Nephron progenitor cell (in vitro differentiated cells): ENCODE measurements around the gene C1QTNF8.

ENCODE experiments used
- DNase-seq: peaks from one replicate; pipeline ENCODE4 v3.0.0; 2021
- H3K27ac Mint-ChIP-seq: 2 replicates; pipeline ENCODE4 v1.8.0; 2021; ENCODE audit warnings: mild to moderate bottlenecking, moderate library complexity, mixed read lengths
- H3K27me3 Mint-ChIP-seq: 2 replicates; pipeline ENCODE4 v1.8.0; 2021; ENCODE audit warnings: mild to moderate bottlenecking, low read depth, mixed read lengths; ENCODE audit not compliant: poor library complexity
- H3K36me3 Mint-ChIP-seq: 2 replicates; pipeline ENCODE4 v1.8.0; 2021; ENCODE audit warnings: low read depth, mixed read lengths
- H3K4me1 Mint-ChIP-seq: 2 replicates; pipeline ENCODE4 v1.8.0; 2021; ENCODE audit warnings: mixed read lengths
- H3K4me3 Mint-ChIP-seq: 2 replicates; pipeline ENCODE4 v1.8.0; 2021; ENCODE audit warnings: mild to moderate bottlenecking, moderate library complexity, mixed read lengths
- H3K9me3 Mint-ChIP-seq: 2 replicates; pipeline ENCODE4 v1.8.0; 2021; ENCODE audit warnings: mild to moderate bottlenecking, moderate library complexity, mixed read lengths
- CTCF ChIP-seq: fragments of 200-600 bp; sonication (generic); IDR thresholded peaks from 2 replicates; pipeline ENCODE4 v1.5.0; 2021; ENCODE audit warnings: antibody characterized with exemption

Gene C1QTNF8

GRCh38 chr16:1126044-1126443 is 30.0 kb upstream of the C1QTNF8 start:
- DNase-seq: no peak
- Mint-ChIP-seq H3K36me3 (no peaks in the 10 kb centered on the region), H3K9me3 (no peaks in the 10 kb centered on the region), H3K4me1 (peaks cover 20% of the 10 kb centered on the region), H3K4me3 (peak overlapping the region; percentile 23), H3K27ac (no peak overlapping the region), H3K27me3 (no peaks in the 10 kb centered on the region)
- no peak for TF ChIP-seq CTCF

- Mint-ChIP-seq H3K4me3 (no peak overlapping the region), H3K9me3 (no peaks in the 10 kb centered on the region), H3K4me1 (peaks cover 20% of the 10 kb centered on the region), H3K27me3 (no peaks in the 10 kb centered on the region), H3K27ac (no peak overlapping the region), H3K36me3 (no peaks in the 10 kb centered on the region)
- DNase-seq: peak; percentile 71
- TF ChIP-seq CTCF: no peak
Observed at GRCh38 chr16:1125471-1125870, 29.4 kb upstream of the C1QTNF8 start.

GRCh38 chr16:1124795-1125194 is 28.8 kb upstream of the C1QTNF8 start:
- no peaks in the 10 kb centered on the region for H3K9me3 Mint-ChIP-seq
- no peak overlapping the region for H3K4me3 Mint-ChIP-seq
- H3K36me3 Mint-ChIP-seq: no peaks in the 10 kb centered on the region
- peaks cover 20% of the 10 kb centered on the region for H3K4me1 Mint-ChIP-seq
- TF ChIP-seq CTCF: no peak
- H3K27ac Mint-ChIP-seq: no peak overlapping the region
- no peaks in the 10 kb centered on the region for H3K27me3 Mint-ChIP-seq
- DNase-seq: no peak

- Mint-ChIP-seq H3K27ac (no peak overlapping the region), H3K4me3 (no peak overlapping the region), H3K4me1 (peaks cover 22% of the 10 kb centered on the region), H3K9me3 (no peaks in the 10 kb centered on the region), H3K27me3 (no peaks in the 10 kb centered on the region), H3K36me3 (no peaks in the 10 kb centered on the region)
- no peak for DNase-seq
- TF ChIP-seq CTCF: no peak
Observed at GRCh38 chr16:1124291-1124690, 28.2 kb upstream of the C1QTNF8 start.

- no peak for DNase-seq
- Mint-ChIP-seq H3K4me1 (peaks cover 24% of the 10 kb centered on the region), H3K27me3 (no peaks in the 10 kb centered on the region), H3K36me3 (no peaks in the 10 kb centered on the region), H3K27ac (no peak overlapping the region), H3K4me3 (no peak overlapping the region), H3K9me3 (no peaks in the 10 kb centered on the region)
- no peak for TF ChIP-seq CTCF
Observed at GRCh38 chr16:1123525-1124230, 27.6 kb upstream of the C1QTNF8 start.

GRCh38 chr16:1122398-1122765 is 26.3 kb upstream of the C1QTNF8 start:
- Mint-ChIP-seq H3K27me3 (no peaks in the 10 kb centered on the region), H3K27ac (no peak overlapping the region), H3K36me3 (no peaks in the 10 kb centered on the region), H3K4me3 (no peak overlapping the region), H3K4me1 (peaks cover 24% of the 10 kb centered on the region), H3K9me3 (no peaks in the 10 kb centered on the region)
- TF ChIP-seq CTCF: no peak
- no peak for DNase-seq
